Measurements from ENCODE around the gene TNFAIP8.

Gene TNFAIP8

GRCh38 chr5:119333421-119333851, 22.4 kb upstream of the TNFAIP8 start:
- no peak for DNase-seq (ENCODE audit: extremely low read depth, low read depth)
- no peak for TF ChIP-seq CTCF (IDR thresholded peaks at IDR 0.05; ENCODE audit: low read depth, low read length)

- no peak for TF ChIP-seq CTCF (IDR thresholded peaks at IDR 0.05; ENCODE audit: low read depth, low read length)
- no peak for DNase-seq (ENCODE audit: extremely low read depth, low read depth)
Measured at GRCh38 chr5:119335261-119335677, 20.6 kb upstream of the TNFAIP8 start.

GRCh38 chr5:119336262-119336661, 19.6 kb upstream of the TNFAIP8 start:
- TF ChIP-seq CTCF (IDR thresholded peaks at IDR 0.05; ENCODE audit: low read depth, low read length), result no peak
- DNase-seq (ENCODE audit: extremely low read depth, low read depth), result no peak

GRCh38 chr5:119336845-119337580, 18.8 kb upstream of the TNFAIP8 start:
- DNase-seq (ENCODE audit: extremely low read depth, low read depth), result no peak
- no peak for TF ChIP-seq CTCF (IDR thresholded peaks at IDR 0.05; ENCODE audit: low read depth, low read length)

DNA sequence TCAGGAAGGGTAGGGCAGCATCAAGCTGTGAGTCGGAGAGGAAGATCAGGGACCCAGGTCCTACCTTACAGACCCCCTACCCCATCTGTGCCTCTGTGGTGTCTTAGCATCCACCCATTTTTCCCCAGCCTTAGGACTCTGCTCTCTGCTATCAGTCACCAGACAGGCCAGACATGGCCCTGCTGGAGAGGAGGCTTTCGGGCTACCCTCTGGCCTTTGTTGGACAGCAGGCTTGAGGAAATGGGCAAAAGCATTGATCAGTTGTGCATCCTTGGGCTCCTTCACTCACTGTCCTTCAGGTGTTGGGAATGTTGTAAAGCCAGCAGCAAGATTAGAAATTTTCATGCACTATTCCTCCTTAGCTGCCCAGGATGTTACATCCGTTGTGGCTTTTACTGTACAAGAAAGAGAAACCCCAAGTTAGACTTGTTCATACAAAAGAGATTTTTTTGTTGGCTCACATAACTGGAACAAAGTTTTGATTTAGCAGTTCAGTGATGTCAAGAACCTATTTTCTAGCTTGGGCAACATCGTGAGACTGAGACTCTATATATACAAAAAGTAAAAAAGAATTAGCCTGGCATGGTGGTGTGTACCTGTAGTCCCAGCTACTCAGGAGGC, 17.4 kb upstream of the TNFAIP8 start:
- TF ChIP-seq CTCF (IDR thresholded peaks at IDR 0.05; ENCODE audit: low read depth, low read length), result no peak
- DNase-seq (ENCODE audit: extremely low read depth, low read depth), result no peak

DNA sequence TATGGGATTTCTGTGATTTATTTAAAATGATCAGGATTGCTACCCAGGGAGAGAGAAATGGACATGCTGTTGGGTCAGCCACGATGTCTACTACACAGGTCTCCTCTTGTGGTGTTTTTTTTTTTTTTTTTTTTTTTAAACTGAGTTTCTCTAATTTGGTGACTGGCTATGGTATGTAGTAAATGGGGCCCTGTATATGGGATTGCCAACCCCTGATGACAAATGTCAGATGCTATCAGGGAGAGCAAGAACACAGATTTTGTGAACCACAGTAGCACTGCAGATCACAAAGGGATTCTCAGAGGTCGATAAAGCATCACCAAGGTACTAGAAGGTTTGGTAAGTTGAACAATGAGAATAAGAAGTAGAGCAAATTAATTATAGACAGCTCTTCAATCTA, 16.5 kb upstream of the TNFAIP8 start:
- no peak for DNase-seq (ENCODE audit: extremely low read depth, low read depth)
- TF ChIP-seq CTCF (IDR thresholded peaks at IDR 0.05; ENCODE audit: low read depth, low read length), result no peak

DNA sequence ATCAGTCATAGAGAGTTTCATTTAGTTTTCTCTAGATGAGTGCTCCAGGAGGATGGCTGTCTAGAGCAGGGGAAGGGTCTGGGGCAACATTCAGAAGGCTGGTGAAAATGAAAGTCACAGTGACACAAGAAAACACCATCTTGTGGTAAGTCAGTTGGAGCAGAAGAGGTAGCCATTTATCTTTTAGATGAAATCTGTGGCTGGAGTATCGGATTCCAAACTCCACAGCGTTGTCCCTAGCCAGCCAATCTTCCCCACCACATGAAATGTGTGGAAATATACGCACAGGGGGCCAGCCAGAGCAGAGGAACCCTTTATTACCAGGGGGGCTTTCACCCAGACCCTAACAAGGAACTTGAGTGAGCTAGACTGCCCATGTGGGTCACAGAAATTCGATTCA, 15.9 kb upstream of the TNFAIP8 start:
- DNase-seq (ENCODE audit: extremely low read depth, low read depth), result no peak
- TF ChIP-seq CTCF (IDR thresholded peaks at IDR 0.05; ENCODE audit: low read depth, low read length), result no peak

Measured in AG09319 (cell line).